ENCODE measurements around the gene LRRC58. TPM values are rescaled to one million over a fixed set of nuclear protein-coding genes. Genes with fewer than 3 reads are reported as not detected.

The LRRC58 gene
- total and polyA plus RNA-seq, 2 donors (not counting 3 experiments of a cell fraction or from before 2014, with no cell fraction given): 3.7 to 11.9 TPM

DNA sequence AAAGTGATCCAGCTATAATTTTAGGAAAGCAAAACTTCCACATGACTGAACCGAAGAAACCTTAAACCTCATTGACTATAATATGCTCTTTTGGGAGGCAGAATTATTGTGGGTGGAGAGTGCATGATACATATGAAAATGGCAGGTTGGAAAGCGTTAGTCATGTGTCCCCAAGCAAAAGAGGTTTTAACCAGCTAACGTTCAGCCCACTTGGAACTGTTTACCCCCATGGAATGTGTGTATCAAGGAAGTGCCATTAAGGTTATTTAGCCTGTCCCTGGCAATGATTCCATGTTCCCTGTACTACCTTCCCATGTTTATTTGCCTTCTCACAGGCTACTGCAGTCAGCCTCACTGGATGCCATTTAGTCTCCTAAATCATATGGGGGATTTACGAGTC is 44.1 kb upstream of the LRRC58 start:
- Histone ChIP-seq H3K27ac (ENCODE audit: insufficient read depth, low read depth, low read length) (no peak overlapping the region), H3K4me2 (ENCODE audit: insufficient read depth, low read length) (no peak overlapping the region), H3K9me3 (replicated peaks; ENCODE audit: control insufficient read depth, insufficient read depth, low read length) (no peaks in the 10 kb centered on the region), H2AFZ (ENCODE audit: low read depth, low read length) (no peak overlapping the region), H3K27me3 (ENCODE audit: control insufficient read depth in 2 of 2, insufficient read depth in 2 of 2, low read length in 2 of 2) (no peaks in the 10 kb centered on the region), H3K36me3 (ENCODE audit: control insufficient read depth in 2 of 2, extremely low read depth in 1 of 2, insufficient read depth in 2 of 2, low read length in 2 of 2) (peaks cover 22 to 23% of the 10 kb centered on the region in 2 experiments), H3K9ac (replicated peaks; ENCODE audit: extremely low read depth, insufficient read depth, low read length) (no peak overlapping the region), H3K9me1 (replicated peaks; ENCODE audit: control insufficient read depth, extremely low read depth, insufficient read depth, low read length) (no peaks in the 10 kb centered on the region), H3K4me1 (ENCODE audit: control insufficient read depth, extremely low read depth, insufficient read depth, low read length) (no peaks in the 10 kb centered on the region), H3K79me2 (ENCODE audit: control insufficient read depth, insufficient read depth, low read length) (no peaks in the 10 kb centered on the region), H4K20me1 (replicated peaks; ENCODE audit: control insufficient read depth, extremely low read depth, insufficient read depth, low read length) (no peaks in the 10 kb centered on the region), H3K4me3 (replicated peaks in 1 of 3; ENCODE audit: insufficient read depth in 1 of 3, low read depth in 1 of 3, low read length in 3 of 3) (no peak overlapping the region)
- FAIRE-seq (no peak), DNase-seq (ENCODE audit: low read depth, low spot score) (peak; percentile 15)
- dilution Hi-C loops (cut with MboI; ENCODE audit: extremely low pct_ligation_motif_present, low sequenced_read_pairs) (no loop called here), intact Hi-C loops (cut with micrococcal nuclease) (loop anchor here (5.0 kb wide), 1 partner anchor 151 kb away; no protein-coding TSS in a partner anchor)
- ChIA-PET CTCF (interaction anchor here (1.5 kb wide), 1 partner anchor 24 kb away, joined by 3 read pairs; no protein-coding TSS in a partner anchor), POLR2A (no interaction called here)
- TF ChIP-seq GATA2 (IDR thresholded peaks at IDR 0.05; ENCODE audit: insufficient read depth, insufficient read length, low read depth, low read length): no peak
- TF ChIP-seq EZH2 (IDR thresholded peaks at IDR 0.05; ENCODE audit: borderline replicate concordance, low read depth, low read length, severe bottlenecking): no peak
- no peak for TF ChIP-seq POLR2AphosphoS5 (IDR thresholded peaks at IDR 0.05; ENCODE audit: insufficient read depth, low read depth, low read length)
- TF ChIP-seq, protein P1, sequence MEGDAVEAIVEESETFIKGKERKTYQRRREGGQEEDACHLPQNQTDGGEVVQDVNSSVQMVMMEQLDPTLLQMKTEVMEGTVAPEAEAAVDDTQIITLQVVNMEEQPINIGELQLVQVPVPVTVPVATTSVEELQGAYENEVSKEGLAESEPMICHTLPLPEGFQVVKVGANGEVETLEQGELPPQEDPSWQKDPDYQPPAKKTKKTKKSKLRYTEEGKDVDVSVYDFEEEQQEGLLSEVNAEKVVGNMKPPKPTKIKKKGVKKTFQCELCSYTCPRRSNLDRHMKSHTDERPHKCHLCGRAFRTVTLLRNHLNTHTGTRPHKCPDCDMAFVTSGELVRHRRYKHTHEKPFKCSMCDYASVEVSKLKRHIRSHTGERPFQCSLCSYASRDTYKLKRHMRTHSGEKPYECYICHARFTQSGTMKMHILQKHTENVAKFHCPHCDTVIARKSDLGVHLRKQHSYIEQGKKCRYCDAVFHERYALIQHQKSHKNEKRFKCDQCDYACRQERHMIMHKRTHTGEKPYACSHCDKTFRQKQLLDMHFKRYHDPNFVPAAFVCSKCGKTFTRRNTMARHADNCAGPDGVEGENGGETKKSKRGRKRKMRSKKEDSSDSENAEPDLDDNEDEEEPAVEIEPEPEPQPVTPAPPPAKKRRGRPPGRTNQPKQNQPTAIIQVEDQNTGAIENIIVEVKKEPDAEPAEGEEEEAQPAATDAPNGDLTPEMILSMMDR (IDR thresholded peaks at IDR 0.05; ENCODE audit: extremely low read depth in 1 of 2, insufficient read depth in 1 of 2, low read depth in 1 of 2, low read length in 2 of 2): no peak
- TF ChIP-seq, protein P2, sequence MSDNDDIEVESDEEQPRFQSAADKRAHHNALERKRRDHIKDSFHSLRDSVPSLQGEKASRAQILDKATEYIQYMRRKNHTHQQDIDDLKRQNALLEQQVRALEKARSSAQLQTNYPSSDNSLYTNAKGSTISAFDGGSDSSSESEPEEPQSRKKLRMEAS (IDR thresholded peaks at IDR 0.05; ENCODE audit: insufficient read depth, insufficient read length): no peak
- no peak for TF ChIP-seq JUN (IDR thresholded peaks at IDR 0.05; ENCODE audit: borderline replicate concordance, insufficient read depth, insufficient read length, low read depth)
- TF ChIP-seq FOS (IDR thresholded peaks at IDR 0.05; ENCODE audit: borderline replicate concordance, insufficient read depth, low read length): no peak
- TF ChIP-seq POLR2A (IDR thresholded peaks at IDR 0.05; ENCODE audit: low read depth, low read length): no peak
- BruUV-seq (replicated peaks): no TSS peak
